Activated gamma-delta T cell treated with anti-CD3 and anti-CD28 coated beads, Interleukin-2, amount 50 U/mL, for 16 hours (primary cell): ENCODE data around the gene MXI1.

Experiments used
- DNase-seq: peaks from one replicate; pipeline ENCODE4 v3.0.0-alpha.2; 2020; ENCODE audit warnings: low read depth

The MXI1 gene

DNA sequence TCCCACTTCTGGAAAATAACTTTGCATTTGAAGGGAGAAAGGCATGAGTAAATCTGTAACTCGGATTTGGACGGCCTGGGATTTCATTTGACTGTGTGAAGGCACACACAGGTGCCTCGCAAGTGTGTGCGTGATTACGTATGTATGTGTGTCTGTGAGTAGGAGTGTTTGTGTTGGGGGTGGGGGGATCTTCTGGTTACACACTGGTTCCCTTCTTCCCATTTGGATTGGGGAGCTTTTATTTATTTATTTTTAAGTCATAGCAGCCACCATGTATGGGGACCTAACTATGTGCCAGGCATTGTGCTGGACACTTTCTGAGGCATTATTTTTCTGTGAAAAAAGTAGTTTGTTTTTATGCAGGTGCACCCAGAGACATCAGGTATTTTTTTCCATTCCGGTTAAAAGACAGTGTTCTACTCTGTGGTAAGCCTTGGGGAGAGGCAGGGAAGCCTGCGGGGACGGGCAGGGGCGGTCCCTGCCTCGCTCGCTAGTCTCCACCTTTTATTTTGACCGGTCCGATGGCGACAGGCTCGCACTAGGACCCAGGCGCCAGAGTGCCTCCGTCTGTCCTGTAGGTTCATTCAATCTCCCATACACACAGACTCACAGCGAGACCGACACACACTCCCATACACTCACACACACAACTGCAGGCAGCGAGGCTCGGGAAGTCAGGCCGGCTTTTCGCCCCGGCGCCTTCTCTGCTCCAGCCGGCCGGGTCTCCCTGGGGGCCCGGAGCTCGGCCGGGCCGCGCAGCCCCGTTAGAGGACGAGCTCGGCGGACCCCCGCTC, at the start of gene MXI1:
Gene MXI1 (plus strand): TSS at position 595 of the 794 bp plus-strand sequence. CDS start 204 bp downstream, outside the sequence.
- DNase-seq, result no peak

DNA sequence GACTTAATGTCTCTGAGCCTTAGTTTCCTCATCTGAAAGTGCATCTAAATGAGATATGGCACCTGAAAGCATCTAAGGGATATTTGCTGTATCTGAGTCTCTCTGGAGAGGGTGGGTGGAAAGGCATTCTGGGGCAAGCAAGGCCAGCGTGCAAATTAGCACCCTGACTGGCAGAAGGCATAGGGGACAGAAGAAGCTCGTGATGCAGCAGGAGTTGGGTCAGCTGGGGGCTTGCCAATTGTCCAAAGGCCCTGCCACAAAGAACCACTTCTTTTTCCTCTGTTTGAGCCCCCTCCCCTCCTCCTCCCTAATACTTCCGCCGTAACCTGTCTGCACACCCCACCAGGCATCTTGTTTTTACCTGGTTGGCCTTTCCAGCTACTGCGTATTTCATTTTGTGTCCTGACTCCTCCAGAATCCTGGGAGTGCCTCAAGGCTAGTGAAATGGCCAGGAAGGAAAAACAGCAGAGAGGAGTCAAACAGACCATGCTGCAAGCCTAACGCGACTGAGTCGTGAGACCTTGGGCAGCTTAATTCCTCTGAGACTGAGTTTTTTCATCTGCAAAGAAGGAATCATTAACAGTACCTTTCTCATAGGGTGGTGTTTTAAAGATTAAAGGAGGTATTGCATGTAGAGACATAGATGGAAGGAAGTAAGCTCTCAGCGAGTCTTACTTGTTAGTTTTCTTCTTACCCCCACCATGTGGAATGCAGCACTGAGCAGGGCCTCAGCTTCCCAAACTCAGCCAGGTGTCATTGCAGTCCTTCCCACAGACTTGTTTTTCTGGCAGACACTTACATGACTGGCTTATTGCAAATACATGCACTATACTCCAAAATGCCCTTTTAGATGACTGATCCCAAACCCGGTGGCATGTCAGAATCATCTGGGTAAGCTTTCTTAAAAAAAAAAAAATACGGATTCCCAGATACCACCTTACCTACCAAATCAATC, 49.1 kb upstream of the MXI1 start:
- DNase-seq, result no peak

DNA sequence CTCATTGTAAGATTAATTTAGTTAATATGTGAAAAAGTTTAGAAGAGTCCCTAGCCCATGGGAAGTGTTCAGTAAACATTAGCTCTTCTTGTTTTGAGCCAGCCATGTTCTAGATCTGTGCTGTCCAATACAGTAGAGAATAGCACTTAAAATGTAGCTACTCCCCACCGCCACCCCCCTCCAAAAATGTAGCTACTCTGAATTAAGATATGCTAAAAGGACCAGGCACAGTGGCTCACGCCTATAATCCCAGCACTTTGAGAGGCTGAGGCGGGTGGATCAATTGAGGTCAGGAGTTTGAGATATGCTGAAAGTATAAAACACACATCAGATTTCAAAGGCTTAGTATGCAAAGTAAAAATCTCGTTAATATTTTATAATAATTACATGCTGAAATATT, 47.3 kb upstream of the MXI1 start:
- DNase-seq, result no peak

DNA sequence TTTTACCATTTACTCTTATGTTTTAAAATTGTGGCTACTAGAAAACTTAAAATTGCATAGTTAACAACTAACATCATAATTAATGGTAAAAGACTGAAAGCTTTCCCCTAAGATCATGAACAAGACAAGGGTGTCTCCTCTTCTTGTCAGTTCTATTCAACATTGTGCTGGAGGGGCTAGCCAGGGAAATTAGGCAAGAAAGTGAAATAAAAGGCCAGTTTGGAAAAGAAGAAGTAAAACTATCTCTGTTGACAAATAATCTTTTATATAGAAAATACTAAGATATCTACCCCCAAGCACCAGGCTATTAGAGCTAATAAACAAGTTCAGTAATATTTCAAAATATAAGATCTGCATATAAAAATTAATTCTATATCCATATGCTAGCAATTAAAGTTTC, 46.9 kb upstream of the MXI1 start:
- DNase-seq, result no peak

DNA sequence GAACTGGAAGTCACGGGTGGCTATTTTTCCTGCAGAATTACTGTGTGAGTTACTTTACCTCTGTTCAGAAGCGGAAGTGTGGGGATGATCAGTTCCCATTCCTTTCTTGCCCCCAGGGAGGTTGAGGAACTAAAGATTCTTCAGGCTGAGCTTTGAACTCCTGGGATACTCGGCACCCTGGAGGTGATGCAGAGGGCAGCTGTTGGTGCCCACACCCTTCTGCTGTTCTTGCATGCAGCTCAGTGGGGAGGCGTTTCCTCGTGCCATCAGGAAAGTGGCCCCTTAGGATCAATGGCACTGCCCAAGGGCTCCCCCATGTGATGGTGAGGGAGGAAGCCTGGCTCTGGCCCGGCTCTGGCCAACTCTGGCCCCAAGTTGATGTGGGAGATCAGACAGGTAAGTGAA, 44.7 kb upstream of the MXI1 start:
- DNase-seq, result no peak

DNA sequence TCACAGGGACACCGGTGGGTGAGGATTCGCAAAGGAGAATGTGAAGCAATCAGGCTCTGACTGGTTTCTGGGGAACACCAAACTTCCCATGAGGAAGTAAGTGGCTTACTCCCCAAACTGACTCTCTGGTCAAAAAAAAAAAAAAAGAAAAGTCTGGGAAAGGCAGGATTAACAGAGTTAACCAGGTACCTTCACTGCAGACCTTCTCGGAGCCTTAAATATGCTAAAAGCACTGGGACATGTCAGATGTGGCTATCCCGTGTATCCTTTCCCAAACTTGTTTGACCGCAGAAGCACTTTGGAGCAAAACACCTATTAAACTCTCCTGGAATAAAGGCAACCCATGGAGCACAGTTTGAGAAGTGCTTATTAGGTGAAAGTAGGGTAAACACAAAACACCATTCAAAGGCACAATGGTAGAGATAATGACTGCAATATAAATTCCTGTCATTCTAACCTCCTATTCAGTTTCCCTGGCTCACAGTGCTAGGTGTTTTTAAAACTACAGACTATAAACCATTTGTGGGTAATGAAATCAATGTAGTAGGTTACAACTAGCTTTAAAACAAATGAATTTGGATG, 44.1 kb upstream of the MXI1 start:
- no peak for DNase-seq

DNA sequence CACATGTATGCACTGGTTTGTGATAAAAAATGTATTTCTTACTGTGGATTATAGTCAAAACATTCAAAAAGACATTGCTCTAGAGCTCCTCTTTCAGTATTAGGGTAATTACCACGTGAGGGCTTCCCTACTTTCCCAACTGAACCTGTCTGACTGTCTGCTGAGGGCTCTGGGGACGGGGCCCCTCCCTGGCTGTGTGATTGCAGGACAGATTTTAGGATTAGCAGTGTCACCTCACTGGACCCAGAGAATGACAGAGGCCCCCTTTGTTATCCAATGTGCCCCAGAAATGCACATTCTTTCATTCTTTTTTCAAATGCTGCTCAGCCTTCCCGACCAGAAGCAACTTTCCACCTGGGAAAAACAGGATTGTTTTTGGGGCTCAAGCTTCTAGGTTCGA, 43.6 kb upstream of the MXI1 start:
- no peak for DNase-seq

DNA sequence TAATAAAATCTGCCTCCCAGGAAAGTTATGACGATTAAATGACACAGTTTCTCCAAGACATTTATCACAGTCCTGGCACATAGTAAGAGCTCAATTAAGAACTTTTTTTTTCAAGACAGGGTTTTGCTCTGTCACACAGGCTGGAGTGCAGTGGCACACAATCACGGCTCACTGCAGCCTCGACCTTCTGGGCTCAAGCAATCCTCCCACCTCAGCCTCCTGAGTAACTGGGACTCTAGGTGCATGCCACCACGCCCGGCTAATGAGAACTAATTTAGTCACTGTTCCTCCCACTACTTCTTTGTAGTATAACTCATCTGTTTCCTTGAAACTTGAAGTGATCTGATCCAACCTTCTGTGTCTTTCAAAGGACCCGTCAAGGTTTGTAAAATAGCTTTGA, 42.2 kb upstream of the MXI1 start:
- DNase-seq, result no peak

DNA sequence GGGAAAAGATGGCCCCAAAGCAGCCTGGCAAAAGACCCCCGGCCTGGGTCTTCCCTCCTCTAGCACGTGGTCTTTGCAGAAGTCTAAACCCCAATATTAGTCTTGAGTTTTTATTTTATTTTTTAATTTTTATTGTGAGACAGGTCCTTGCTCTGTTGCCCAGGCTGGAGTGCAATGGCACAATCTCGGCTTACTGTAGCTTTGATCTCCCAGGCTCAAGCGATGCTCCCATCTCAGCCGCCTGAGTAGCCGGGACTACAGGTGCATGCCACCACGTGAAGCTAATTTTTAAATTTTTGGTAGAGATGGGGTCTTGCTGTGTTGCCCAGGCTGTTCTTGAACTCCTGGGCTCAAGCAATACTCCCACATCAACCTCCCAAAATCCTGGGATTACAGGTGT, 40.3 kb upstream of the MXI1 start:
- DNase-seq, result no peak

DNA sequence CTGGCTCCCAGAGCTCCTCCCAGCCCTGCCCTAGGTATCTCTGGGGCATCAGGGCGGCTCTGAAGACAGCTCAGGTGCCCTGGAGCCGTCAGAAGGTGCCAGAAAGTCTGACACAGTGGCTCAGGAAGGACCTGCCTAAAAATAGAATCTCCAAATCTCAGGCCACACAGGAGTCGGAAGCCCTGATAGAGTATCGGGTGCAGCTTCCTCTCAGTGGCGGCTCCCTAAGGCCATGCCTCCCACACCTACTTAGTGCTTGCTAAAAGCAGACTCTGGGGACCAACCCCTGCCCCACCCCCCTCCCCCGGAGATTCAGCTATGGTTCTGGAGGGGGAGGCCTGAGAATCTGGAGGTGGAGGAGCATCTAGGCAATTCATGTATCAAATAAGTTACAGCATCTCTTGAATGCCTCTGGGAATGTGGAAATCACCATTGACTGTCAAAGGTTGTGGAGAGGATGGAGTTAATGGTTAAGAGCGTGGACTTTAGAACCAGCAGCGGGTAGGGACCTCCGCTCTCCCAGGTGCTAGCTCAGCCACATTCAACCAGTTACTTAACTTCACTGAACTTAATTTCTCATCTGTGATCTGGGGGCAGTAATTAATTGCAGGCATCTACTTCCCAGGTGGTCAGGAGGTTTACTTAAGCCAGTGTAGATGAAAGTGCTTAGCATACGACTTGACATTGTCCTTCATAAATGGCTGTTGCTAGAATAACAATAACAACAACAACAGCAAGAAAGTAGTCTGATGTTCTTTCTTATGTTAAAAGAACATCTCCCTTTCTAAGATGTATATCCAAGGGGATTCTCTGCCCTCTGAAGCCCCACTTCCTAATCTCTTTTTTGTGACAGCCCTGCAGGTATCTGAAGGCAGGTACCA, 38.6 kb upstream of the MXI1 start:
- no peak for DNase-seq

DNA sequence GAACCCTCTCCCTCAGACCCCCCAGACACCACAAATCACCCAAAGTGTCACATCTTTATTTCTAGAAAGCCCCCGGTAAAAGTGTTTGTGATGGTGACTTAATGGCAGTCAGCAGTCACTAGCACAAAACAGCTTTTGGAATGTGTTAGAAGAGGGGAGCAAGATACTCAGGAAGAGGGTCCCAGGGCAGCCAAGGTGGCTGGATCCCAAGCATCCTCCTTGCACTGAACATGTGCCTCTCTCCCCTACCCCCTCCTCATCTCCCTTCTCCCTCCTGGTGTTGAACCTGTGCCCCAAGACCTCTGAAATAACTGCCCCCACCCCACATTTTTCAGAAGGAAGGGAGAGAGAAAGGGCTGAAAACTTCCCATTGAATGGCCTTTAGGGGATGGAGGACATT, 37.8 kb upstream of the MXI1 start:
- DNase-seq, result no peak

DNA sequence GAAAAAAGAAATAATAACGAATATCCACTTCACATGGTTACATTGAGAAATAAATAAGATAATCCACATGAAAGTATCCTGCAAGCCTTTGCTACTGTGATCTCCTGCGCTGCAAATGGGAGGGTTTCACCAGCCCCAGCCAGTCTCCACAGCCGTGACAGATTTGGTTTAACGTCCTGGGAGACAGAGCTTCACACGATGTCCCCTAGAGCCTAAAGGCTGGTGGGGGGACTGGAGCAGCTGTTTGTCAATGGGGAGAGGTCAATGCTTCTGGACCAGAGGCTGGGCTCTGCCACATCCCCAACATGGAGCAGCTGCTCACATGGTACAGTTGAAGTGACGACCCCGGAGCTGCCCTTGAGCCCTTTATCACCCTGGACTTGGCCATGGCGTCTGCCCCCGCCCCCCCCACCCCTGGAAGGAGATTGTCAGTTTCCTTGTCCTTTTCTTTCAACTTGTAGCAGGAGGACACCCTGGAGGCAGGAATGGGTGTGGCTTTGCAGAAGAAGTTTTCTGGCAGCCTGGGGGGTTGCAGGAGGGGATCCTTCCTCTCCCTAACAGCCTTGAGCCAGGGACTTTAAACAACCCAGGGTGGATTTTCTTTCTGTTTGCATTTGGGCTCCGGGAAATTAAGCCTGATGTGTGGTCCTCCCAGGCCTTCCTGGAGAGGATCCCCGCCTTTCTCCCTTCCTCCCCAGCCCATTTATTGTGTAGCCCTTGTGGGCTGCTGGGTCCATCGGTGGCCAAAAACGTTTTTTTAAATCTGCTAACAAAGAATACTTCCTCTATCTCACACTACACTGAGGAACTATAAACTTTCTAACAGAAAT, 37.0 kb upstream of the MXI1 start:
- no peak for DNase-seq

DNA sequence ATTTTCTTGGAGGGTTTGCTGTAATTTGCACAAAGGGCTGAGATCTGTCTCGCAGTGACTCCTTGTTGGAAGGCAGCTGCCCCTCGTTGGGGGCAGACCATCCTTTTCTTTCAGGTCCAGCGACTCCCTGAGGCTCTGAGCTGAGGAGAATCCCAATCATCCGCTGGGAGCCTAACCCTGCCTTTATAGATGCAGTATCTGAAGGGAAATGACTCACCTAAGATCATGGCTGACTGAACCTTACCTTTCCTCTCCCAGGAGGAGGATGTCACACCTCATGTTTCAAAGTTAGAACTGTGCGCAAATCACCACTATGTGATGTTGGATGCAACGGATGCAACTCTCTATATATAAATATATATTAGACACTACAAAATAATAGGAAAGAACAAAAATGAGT, 36.4 kb upstream of the MXI1 start:
- no peak for DNase-seq

DNA sequence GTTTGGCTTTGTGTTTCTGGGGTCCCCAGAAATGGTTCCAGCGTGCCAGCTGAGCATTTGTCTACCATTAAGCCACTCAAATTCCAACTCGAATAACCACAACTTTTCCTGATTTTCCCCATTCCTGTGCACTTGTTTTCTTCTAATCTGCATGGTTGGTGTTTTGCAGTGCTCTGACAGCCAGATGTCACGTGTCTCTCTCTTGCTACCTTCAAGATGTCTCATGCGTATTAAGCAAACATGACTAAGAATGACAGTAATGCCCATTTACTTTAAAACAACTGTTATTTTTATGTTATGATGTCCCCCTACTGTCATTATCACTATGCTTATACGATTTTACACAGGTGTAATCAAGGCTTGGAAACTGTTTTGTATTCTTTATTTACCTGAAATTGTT, 35.2 kb upstream of the MXI1 start:
- DNase-seq, result no peak

DNA sequence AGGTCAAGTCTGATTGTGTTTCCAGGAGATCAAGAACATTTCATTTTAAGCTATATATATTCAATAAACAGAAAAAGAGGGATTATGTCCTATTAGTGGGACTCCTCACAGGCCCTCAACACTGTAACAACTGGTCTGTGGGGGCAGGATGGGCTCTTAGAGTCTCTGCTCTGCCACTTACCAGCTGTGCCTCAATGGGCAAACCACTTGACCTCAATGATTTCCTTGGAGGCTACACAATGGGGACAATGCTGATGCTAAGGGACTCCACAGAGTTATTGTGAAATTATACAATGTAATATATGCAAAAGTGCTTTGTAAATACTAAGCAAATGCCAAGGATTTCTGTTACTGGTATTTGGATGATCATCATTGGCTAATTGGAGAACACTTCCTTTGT, 33.2 kb upstream of the MXI1 start:
- DNase-seq, result no peak

DNA sequence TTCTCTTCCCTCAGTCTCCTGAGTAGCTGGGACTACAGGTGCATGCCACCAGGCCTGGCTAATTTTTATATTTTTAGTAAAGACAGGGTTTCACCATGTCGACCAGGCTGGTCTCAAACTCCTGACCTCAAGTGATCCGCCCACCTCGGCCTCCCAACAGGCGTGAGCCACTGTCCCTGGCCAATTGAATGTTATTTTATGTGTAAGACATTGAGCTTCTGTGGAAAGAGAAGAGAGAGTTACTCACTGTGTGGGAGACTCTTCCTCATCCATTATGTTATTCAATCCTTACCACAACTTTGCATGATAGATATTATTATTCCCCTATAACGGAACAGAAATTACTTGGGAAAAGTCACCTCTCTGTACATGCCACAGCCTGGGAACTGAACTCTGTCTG, 32.6 kb upstream of the MXI1 start:
- DNase-seq, result no peak

DNA sequence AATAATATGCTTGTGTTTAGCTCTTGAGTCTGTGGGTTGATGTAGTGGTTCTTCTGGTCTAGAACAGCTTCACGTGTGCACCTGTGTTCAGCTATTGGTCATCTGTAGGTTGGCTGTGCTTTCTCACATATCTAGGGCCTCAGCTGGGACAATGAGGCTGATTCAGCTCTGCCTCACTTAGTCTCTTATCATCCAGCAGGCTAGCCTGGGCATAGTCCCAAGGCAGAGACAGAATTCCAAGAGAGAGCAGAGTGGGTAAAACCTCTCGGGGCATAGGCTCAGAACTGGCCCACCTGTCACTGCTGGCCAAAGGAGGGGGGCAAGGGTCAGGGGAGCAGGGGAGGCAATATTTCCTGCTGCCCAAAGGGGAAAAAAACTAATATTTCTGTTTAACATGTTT, 32.0 kb upstream of the MXI1 start:
- no peak for DNase-seq

DNA sequence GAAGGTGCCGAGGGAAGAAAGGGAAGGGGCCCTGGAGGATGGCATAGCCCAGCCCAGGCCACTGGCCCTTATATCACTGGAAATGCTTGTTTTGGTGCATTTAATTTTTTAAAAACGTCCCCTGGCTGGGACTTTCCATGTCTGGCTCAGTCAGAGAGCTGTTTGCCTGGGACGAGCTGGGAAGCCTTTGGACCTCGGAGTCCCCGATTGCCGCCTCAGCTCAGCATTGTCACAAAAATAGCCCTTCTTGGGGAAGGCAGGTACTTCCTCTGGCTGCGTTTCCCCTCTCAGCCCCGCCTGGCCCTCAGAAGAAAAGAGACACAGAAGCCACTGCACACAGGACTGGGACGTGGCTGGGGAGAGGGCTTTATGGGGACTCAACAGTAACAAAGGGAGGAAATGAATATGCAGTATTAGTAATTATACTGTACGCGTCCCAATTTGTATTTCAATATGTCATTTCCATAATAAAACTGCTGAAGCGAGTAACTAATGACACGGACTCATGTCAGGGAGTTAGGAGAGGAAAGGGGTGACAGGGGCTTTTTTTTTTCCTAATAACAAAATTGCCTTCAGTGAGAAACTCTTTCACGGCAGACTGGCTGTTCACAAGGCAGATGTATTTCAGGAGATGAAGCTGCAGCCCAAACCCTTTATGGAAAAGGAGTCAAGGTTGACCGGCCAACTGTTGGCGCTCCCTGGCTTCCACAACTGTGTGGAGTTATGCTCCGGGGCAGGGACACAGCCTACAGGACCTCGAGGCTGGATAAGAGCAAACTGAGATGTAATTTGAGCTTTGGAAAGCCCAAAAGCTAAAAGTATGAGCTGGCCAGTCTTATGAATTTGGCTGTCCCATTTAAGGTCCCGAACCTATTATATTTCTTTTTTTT, 31.0 kb upstream of the MXI1 start:
- no peak for DNase-seq

DNA sequence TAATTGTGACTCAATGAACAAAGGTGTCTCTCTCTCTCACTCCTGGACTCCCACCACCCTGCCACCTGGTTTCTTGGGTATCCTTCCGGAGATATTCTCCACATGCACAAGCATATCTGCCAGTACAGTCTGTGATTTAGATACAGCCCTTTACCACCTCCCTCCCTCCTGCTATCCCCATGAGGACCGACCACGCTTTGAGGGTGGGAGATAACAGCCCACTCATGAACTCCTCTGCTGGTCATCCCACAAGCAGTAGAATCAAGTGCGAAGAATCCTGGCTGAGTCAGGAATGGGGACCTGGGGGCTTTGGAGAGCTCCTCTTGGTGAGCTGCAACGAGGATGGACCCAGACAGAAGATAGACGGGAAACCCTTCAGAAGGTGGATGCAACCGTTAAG, 28.2 kb upstream of the MXI1 start:
- DNase-seq, result no peak

DNA sequence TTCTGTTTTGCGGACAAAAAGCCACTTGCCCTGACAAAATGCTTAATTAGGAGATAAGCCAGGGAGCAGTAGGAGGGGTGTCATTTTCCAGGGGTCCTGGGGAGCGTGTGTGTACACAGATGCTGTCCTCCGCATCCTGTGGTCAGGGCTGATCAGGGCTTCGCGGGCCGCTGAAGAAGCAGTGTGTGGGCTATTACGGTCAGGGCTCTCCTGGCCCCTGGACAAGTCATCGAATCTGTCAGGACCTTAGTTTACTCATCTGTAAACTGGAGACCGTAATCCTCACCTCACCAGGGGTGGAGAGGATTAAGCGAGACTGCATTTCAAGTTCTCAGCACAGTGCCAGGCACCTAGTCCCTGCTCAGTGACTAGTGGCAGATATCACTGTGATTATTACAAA, 26.0 kb upstream of the MXI1 start:
- no peak for DNase-seq
